Neural cell (in vitro differentiated cells): ENCODE results near the gene GPC5. TPM values are rescaled to one million over a fixed set of nuclear protein-coding genes. Genes with fewer than 3 reads are reported as not detected.

Experiments
- H2AFZ ChIP-seq: fragments of 200-600, 300-800 bp; sonication (generic), shearing (Covaris generic); 2 replicates; pipeline ENCODE4 v1.6.0; 2014; ENCODE audit warnings: low read depth, mild to moderate bottlenecking, antibody characterized with exemption, low read length, moderate library complexity
- H3F3A ChIP-seq: fragments of 200-600 bp; shearing (Covaris generic); 2 replicates; pipeline ENCODE4 v1.6.1; 2016; ENCODE audit warnings: mild to moderate bottlenecking, moderate library complexity, mixed read lengths, antibody characterized with exemption, low read length; ENCODE audit not compliant: insufficient read depth, poor library complexity, severe bottlenecking
- H3K27ac ChIP-seq: fragments of 200-600, 300-800 bp; sonication (generic), shearing (Covaris generic); 2 replicates; pipeline ENCODE4 v1.5.1; 2014; ENCODE audit warnings: mild to moderate bottlenecking, low read length, moderate library complexity
- H3K27me3 ChIP-seq: fragments of 300-800, 200-600 bp; sonication (generic), shearing (Covaris generic); 2 replicates; pipeline ENCODE4 v1.6.0; 2014; ENCODE audit warnings: mild to moderate bottlenecking, low read depth, low read length, moderate library complexity; ENCODE audit not compliant: insufficient read depth
- H3K36me3 ChIP-seq: fragments of 300-800, 200-600 bp; sonication (generic), shearing (Covaris generic); 2 replicates; pipeline ENCODE4 v1.5.1; 2014; ENCODE audit warnings: mild to moderate bottlenecking, antibody characterized with exemption, low read length, moderate library complexity; ENCODE audit not compliant: insufficient read depth
- H3K4me2 ChIP-seq: fragments of 300-800, 200-600 bp; sonication (generic), shearing (Covaris generic); 2 replicates; pipeline ENCODE4 v1.6.0; 2014; ENCODE audit warnings: mild to moderate bottlenecking, low read length
- H3K4me3 ChIP-seq: fragments of 300-800, 200-600 bp; sonication (generic), shearing (Covaris generic); 2 replicates; pipeline ENCODE4 v1.5.1; 2014; ENCODE audit warnings: mild to moderate bottlenecking, low read length, moderate library complexity
- H3K79me2 ChIP-seq: fragments of 200-600 bp; shearing (Covaris generic); replicated peaks from 2 replicates; pipeline ENCODE4 v1.6.0; 2014; ENCODE audit warnings: mild to moderate bottlenecking, low read length, moderate library complexity; ENCODE audit not compliant: insufficient read depth
- H3K9ac ChIP-seq: fragments of 300-800, 200-600 bp; sonication (generic), shearing (Covaris generic); 2 replicates; pipeline ENCODE4 v1.6.1; 2016; ENCODE audit warnings: mild to moderate bottlenecking, low read length, mixed read lengths
- H3K9me2 ChIP-seq: fragments of 200-600 bp; shearing (Covaris generic); 2 replicates; pipeline ENCODE4 v1.6.1; 2016; ENCODE audit warnings: mild to moderate bottlenecking, low read length, mixed read lengths; ENCODE audit not compliant: insufficient read depth
- H3K9me3 ChIP-seq: fragments of 200-600, 300-800 bp; sonication (generic), shearing (Covaris generic); 2 replicates; pipeline ENCODE4 v1.6.1; 2016; ENCODE audit warnings: mild to moderate bottlenecking, mixed run types, low read length, moderate library complexity, mixed read lengths
- H4K20me1 ChIP-seq: fragments of 200-600 bp; shearing (Covaris generic); 2 replicates; pipeline ENCODE4 v1.6.1; 2016; ENCODE audit warnings: mild to moderate bottlenecking, mixed run types; ENCODE audit not compliant: insufficient read depth
- CTCF ChIP-seq: fragments of 450-650 bp; IDR thresholded peaks from 2 replicates; pipeline ENCODE4 v1.5.1; 2014; ENCODE audit warnings: antibody characterized with exemption, mild to moderate bottlenecking, moderate library complexity; ENCODE audit not compliant: poor library complexity, severe bottlenecking
- EP300 ChIP-seq: fragments of 450-650 bp; conservative IDR thresholded peaks from 2 replicates; pipeline ENCODE4 v1.6.1; 2014; ENCODE audit warnings: antibody characterized with exemption, mild to moderate bottlenecking, moderate library complexity; ENCODE audit not compliant: poor library complexity, severe bottlenecking
- EZH2 ChIP-seq: fragments of 200-600, 300-800 bp; shearing (Covaris generic), sonication (generic); IDR thresholded peaks from 2 replicates; pipeline ENCODE4 v1.6.1; 2014; ENCODE audit warnings: antibody characterized with exemption, low read length, borderline replicate concordance, mild to moderate bottlenecking; ENCODE audit not compliant: insufficient read depth, poor library complexity, severe bottlenecking
- MXI1 ChIP-seq: fragments of 450-650 bp; conservative IDR thresholded peaks from 2 replicates; pipeline ENCODE4 v1.6.1; 2014; ENCODE audit warnings: antibody characterized with exemption, mild to moderate bottlenecking; ENCODE audit not compliant: poor library complexity, severe bottlenecking
- POLR2AphosphoS5 ChIP-seq: IDR thresholded peaks from 2 replicates; pipeline ENCODE4 v1.6.1; 2012
- RAD21 ChIP-seq: fragments of 450-650 bp; conservative IDR thresholded peaks from 2 replicates; pipeline ENCODE4 v1.6.1; 2014; ENCODE audit warnings: antibody characterized with exemption, mild to moderate bottlenecking, moderate library complexity
- SMC3 ChIP-seq: fragments of 450-650 bp; conservative IDR thresholded peaks from 2 replicates; pipeline ENCODE4 v1.6.1; 2014; ENCODE audit warnings: antibody characterized with exemption, mild to moderate bottlenecking, moderate library complexity; ENCODE audit not compliant: poor library complexity
- TAF1 ChIP-seq: IDR thresholded peaks from 2 replicates; pipeline ENCODE4 v1.6.1; 2012; ENCODE audit warnings: low read depth
- polyA plus RNA-seq: library from polyadenylated mRNA; depleted of rRNA; stranded (reverse); fragments of >200 nt; gene quantifications from 2 replicates; pipeline ENCODE4 v1.2.3, GENCODE V29; 2014
- TF ChIP-seq, protein P1 (sequence below): IDR thresholded peaks from 2 replicates; pipeline ENCODE4 v1.6.1; 2012; ENCODE audit warnings: borderline replicate concordance

The GPC5 gene
- polyA plus RNA-seq, 1 donor from 2014 or later = 5.0 TPM

DNA sequence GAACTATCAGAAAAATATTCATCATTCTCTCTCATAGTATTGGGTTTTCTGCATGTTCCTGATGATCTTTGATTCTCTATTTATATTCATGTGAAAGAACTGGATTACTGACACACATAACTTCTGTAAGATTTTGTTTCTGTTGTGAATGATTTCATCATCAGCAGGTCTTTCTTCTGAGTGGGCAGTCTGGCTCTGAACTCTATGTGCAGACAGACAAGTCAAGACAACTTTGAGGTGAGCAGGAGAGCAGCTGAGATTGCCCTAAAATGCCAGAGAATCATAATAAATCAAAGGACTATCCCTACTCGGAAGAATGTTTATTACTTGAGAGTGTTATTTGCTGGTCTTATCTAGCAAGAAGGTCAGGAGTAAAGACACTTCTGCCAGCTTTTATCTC lies 1176.1 kb downstream of the GPC5 start:
- Histone ChIP-seq H2AFZ (no peak overlapping the region), H3K79me2 (no peaks in the 10 kb centered on the region), H3K9ac (no peak overlapping the region), H4K20me1 (no peaks in the 10 kb centered on the region), H3K27ac (no peak overlapping the region), H3K36me3 (no peaks in the 10 kb centered on the region), H3K9me2 (no peaks in the 10 kb centered on the region), H3K9me3 (no peaks in the 10 kb centered on the region), H3K4me3 (no peak overlapping the region), H3K4me2 (no peak overlapping the region), H3K27me3 (no peaks in the 10 kb centered on the region), H3F3A (no peaks in the 10 kb centered on the region)
- TF ChIP-seq MXI1 (no peak), EP300 (no peak), CTCF (no peak), TAF1 (no peak), RAD21 (no peak), EZH2 (no peak), POLR2AphosphoS5 (no peak), SMC3 (no peak)
- TF ChIP-seq, protein P1, sequence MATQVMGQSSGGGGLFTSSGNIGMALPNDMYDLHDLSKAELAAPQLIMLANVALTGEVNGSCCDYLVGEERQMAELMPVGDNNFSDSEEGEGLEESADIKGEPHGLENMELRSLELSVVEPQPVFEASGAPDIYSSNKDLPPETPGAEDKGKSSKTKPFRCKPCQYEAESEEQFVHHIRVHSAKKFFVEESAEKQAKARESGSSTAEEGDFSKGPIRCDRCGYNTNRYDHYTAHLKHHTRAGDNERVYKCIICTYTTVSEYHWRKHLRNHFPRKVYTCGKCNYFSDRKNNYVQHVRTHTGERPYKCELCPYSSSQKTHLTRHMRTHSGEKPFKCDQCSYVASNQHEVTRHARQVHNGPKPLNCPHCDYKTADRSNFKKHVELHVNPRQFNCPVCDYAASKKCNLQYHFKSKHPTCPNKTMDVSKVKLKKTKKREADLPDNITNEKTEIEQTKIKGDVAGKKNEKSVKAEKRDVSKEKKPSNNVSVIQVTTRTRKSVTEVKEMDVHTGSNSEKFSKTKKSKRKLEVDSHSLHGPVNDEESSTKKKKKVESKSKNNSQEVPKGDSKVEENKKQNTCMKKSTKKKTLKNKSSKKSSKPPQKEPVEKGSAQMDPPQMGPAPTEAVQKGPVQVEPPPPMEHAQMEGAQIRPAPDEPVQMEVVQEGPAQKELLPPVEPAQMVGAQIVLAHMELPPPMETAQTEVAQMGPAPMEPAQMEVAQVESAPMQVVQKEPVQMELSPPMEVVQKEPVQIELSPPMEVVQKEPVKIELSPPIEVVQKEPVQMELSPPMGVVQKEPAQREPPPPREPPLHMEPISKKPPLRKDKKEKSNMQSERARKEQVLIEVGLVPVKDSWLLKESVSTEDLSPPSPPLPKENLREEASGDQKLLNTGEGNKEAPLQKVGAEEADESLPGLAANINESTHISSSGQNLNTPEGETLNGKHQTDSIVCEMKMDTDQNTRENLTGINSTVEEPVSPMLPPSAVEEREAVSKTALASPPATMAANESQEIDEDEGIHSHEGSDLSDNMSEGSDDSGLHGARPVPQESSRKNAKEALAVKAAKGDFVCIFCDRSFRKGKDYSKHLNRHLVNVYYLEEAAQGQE = no peak

GRCh38 chr13:92575777-92576176 lies 1177.4 kb downstream of the GPC5 start:
- Histone ChIP-seq H3K9me2 (no peaks in the 10 kb centered on the region), H3K79me2 (no peaks in the 10 kb centered on the region), H3K4me2 (no peak overlapping the region), H3F3A (no peaks in the 10 kb centered on the region), H2AFZ (no peak overlapping the region), H3K27me3 (no peaks in the 10 kb centered on the region), H3K4me3 (no peak overlapping the region), H3K9ac (no peak overlapping the region), H3K27ac (no peak overlapping the region), H3K9me3 (no peaks in the 10 kb centered on the region), H4K20me1 (no peaks in the 10 kb centered on the region), H3K36me3 (no peaks in the 10 kb centered on the region)
- peak; percentile 55 for TF ChIP-seq EP300
- TF ChIP-seq, protein P1 = no peak
- no peak for TF ChIP-seq POLR2AphosphoS5
